ENCODE data around the gene CFL1. TPM values are rescaled to one million over a fixed set of nuclear protein-coding genes. Genes with fewer than 3 reads are reported as not detected.

CFL1 gene
- total and polyA plus RNA-seq, 10 of the 15 experiments (the other 5 are each of a cell fraction or from before 2014, with no cell fraction given), result 164 to 2,994 (median 1,500) TPM

DNA sequence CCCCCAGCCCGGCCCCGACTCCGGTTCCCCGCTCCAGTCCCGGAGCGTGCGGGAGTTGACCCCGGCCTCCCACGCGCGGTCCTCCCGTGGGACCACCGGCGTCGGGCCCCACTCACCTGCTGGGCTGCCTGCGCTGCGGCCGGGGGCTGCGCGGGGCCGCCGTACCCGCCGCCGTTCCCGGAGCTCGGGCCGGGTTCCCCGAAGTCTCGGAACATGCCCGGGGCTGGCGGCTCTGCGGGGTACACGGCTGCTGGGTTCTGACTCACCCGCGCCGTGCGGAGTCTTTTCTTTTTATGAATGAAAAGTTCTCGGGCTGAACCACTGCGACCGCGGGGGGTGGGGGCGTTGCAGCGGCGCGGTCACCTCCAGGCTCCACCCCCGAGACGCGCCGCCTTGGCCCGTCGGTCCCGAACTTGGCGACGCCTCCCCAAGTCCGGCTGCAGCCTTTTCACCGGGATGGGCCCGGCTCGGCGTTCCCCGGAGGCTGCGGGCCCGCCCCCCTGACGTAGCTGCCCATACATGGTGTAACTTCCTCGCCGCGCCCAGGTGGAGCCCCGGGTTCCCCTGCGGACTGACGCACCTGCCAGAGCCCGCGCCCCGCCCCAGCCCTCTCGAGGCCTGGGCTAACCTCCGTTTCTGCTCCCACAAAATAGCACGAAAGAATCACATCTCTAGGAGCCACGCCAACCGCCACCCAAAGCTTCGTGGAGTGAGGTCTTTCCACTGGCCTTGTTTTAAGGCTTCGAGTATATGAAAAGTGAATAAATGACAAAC, 42.3 kb upstream of the CFL1 start, which contains the start of gene FOSL1 (continued):
- TF ChIP-seq, protein P1, sequence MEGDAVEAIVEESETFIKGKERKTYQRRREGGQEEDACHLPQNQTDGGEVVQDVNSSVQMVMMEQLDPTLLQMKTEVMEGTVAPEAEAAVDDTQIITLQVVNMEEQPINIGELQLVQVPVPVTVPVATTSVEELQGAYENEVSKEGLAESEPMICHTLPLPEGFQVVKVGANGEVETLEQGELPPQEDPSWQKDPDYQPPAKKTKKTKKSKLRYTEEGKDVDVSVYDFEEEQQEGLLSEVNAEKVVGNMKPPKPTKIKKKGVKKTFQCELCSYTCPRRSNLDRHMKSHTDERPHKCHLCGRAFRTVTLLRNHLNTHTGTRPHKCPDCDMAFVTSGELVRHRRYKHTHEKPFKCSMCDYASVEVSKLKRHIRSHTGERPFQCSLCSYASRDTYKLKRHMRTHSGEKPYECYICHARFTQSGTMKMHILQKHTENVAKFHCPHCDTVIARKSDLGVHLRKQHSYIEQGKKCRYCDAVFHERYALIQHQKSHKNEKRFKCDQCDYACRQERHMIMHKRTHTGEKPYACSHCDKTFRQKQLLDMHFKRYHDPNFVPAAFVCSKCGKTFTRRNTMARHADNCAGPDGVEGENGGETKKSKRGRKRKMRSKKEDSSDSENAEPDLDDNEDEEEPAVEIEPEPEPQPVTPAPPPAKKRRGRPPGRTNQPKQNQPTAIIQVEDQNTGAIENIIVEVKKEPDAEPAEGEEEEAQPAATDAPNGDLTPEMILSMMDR (IDR thresholded peaks at IDR 0.05 in 2 of 3, conservative IDR thresholded peaks at IDR 0.05 in 1 of 3; ENCODE audit: control insufficient read depth in 2 of 3, extremely low read depth in 1 of 3, insufficient read depth in 1 of 3, low read depth in 3 of 3, low read length in 3 of 3), result no peak
- TF ChIP-seq, protein P2, sequence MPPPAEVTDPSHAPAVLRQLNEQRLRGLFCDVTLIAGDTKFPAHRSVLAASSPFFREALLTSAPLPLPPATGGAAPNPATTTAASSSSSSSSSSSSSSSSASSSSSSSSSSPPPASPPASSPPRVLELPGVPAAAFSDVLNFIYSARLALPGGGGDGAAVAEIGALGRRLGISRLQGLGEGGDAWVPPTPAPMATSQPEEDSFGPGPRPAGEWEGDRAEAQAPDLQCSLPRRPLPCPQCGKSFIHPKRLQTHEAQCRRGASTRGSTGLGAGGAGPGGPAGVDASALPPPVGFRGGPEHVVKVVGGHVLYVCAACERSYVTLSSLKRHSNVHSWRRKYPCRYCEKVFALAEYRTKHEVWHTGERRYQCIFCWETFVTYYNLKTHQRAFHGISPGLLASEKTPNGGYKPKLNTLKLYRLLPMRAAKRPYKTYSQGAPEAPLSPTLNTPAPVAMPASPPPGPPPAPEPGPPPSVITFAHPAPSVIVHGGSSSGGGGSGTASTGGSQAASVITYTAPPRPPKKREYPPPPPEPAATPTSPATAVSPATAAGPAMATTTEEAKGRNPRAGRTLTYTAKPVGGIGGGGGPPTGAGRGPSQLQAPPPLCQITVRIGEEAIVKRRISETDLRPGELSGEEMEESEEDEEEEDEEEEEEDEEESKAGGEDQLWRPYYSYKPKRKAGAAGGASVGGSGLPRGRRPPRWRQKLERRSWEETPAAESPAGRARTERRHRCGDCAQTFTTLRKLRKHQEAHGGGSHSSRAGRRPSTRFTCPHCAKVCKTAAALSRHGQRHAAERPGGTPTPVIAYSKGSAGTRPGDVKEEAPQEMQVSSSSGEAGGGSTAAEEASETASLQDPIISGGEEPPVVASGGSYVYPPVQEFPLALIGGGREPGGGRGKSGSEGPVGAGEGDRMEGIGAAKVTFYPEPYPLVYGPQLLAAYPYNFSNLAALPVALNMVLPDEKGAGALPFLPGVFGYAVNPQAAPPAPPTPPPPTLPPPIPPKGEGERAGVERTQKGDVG (CRISPR knock-in tag; IDR thresholded peaks at IDR 0.05), result no peak
- TF ChIP-seq, protein P3, sequence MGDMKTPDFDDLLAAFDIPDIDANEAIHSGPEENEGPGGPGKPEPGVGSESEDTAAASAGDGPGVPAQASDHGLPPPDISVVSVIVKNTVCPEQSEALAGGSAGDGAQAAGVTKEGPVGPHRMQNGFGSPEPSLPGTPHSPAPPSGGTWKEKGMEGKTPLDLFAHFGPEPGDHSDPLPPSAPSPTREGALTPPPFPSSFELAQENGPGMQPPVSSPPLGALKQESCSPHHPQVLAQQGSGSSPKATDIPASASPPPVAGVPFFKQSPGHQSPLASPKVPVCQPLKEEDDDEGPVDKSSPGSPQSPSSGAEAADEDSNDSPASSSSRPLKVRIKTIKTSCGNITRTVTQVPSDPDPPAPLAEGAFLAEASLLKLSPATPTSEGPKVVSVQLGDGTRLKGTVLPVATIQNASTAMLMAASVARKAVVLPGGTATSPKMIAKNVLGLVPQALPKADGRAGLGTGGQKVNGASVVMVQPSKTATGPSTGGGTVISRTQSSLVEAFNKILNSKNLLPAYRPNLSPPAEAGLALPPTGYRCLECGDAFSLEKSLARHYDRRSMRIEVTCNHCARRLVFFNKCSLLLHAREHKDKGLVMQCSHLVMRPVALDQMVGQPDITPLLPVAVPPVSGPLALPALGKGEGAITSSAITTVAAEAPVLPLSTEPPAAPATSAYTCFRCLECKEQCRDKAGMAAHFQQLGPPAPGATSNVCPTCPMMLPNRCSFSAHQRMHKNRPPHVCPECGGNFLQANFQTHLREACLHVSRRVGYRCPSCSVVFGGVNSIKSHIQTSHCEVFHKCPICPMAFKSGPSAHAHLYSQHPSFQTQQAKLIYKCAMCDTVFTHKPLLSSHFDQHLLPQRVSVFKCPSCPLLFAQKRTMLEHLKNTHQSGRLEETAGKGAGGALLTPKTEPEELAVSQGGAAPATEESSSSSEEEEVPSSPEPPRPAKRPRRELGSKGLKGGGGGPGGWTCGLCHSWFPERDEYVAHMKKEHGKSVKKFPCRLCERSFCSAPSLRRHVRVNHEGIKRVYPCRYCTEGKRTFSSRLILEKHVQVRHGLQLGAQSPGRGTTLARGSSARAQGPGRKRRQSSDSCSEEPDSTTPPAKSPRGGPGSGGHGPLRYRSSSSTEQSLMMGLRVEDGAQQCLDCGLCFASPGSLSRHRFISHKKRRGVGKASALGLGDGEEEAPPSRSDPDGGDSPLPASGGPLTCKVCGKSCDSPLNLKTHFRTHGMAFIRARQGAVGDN (IDR thresholded peaks at IDR 0.05), result 0 out of 2 replicates have a peak, but pooled peaks have one; percentile 33
- TF ChIP-seq, protein P4, sequence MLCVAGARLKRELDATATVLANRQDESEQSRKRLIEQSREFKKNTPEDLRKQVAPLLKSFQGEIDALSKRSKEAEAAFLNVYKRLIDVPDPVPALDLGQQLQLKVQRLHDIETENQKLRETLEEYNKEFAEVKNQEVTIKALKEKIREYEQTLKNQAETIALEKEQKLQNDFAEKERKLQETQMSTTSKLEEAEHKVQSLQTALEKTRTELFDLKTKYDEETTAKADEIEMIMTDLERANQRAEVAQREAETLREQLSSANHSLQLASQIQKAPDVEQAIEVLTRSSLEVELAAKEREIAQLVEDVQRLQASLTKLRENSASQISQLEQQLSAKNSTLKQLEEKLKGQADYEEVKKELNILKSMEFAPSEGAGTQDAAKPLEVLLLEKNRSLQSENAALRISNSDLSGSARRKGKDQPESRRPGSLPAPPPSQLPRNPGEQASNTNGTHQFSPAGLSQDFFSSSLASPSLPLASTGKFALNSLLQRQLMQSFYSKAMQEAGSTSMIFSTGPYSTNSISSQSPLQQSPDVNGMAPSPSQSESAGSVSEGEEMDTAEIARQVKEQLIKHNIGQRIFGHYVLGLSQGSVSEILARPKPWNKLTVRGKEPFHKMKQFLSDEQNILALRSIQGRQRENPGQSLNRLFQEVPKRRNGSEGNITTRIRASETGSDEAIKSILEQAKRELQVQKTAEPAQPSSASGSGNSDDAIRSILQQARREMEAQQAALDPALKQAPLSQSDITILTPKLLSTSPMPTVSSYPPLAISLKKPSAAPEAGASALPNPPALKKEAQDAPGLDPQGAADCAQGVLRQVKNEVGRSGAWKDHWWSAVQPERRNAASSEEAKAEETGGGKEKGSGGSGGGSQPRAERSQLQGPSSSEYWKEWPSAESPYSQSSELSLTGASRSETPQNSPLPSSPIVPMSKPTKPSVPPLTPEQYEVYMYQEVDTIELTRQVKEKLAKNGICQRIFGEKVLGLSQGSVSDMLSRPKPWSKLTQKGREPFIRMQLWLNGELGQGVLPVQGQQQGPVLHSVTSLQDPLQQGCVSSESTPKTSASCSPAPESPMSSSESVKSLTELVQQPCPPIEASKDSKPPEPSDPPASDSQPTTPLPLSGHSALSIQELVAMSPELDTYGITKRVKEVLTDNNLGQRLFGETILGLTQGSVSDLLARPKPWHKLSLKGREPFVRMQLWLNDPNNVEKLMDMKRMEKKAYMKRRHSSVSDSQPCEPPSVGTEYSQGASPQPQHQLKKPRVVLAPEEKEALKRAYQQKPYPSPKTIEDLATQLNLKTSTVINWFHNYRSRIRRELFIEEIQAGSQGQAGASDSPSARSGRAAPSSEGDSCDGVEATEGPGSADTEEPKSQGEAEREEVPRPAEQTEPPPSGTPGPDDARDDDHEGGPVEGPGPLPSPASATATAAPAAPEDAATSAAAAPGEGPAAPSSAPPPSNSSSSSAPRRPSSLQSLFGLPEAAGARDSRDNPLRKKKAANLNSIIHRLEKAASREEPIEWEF (IDR thresholded peaks at IDR 0.05; ENCODE audit: insufficient replicate concordance, low read depth, low read length), result no peak
- TF ChIP-seq SIN3A (IDR thresholded peaks at IDR 0.05; ENCODE audit: low read depth, low read length) (no peak), NR2F1 (conservative IDR thresholded peaks at IDR 0.05) (peak; percentile 79), CREB1 (IDR thresholded peaks at IDR 0.05; ENCODE audit: low read depth) (peak; percentile 96)
- TF ChIP-seq, protein P5, sequence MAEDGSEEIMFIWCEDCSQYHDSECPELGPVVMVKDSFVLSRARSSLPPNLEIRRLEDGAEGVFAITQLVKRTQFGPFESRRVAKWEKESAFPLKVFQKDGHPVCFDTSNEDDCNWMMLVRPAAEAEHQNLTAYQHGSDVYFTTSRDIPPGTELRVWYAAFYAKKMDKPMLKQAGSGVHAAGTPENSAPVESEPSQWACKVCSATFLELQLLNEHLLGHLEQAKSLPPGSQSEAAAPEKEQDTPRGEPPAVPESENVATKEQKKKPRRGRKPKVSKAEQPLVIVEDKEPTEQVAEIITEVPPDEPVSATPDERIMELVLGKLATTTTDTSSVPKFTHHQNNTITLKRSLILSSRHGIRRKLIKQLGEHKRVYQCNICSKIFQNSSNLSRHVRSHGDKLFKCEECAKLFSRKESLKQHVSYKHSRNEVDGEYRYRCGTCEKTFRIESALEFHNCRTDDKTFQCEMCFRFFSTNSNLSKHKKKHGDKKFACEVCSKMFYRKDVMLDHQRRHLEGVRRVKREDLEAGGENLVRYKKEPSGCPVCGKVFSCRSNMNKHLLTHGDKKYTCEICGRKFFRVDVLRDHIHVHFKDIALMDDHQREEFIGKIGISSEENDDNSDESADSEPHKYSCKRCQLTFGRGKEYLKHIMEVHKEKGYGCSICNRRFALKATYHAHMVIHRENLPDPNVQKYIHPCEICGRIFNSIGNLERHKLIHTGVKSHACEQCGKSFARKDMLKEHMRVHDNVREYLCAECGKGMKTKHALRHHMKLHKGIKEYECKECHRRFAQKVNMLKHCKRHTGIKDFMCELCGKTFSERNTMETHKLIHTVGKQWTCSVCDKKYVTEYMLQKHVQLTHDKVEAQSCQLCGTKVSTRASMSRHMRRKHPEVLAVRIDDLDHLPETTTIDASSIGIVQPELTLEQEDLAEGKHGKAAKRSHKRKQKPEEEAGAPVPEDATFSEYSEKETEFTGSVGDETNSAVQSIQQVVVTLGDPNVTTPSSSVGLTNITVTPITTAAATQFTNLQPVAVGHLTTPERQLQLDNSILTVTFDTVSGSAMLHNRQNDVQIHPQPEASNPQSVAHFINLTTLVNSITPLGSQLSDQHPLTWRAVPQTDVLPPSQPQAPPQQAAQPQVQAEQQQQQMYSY (CRISPR knock-in tag; IDR thresholded peaks at IDR 0.05), result no peak

Data from GM12878 (cell line).